Peyer's patch (tissue), 4 donors: ENCODE measurements around the gene GNB2.

Experiments
- POLR2A ChIP-seq, 2 donors: fragments of 450-650 bp; IDR thresholded peaks; one replicate each; pipeline ENCODE4 v1.5.1; 2017; ENCODE audit warnings: antibody characterized with exemption in 2 of 2, mild to moderate bottlenecking in 2 of 2, moderate library complexity in 2 of 2
- TF ChIP-seq, protein P1 (sequence below), 6 experiments: fragments of 450-650 bp in 4 of 6; fragments of 200-600 bp in 2 of 6; sonication (generic) in 1 of 6; IDR thresholded peaks; one replicate each; pipeline ENCODE4 v1.5.1; 2017 to 2019; ENCODE audit warnings: antibody characterized with exemption in 6 of 6, mild to moderate bottlenecking in 3 of 6, moderate library complexity in 1 of 6

DNA sequence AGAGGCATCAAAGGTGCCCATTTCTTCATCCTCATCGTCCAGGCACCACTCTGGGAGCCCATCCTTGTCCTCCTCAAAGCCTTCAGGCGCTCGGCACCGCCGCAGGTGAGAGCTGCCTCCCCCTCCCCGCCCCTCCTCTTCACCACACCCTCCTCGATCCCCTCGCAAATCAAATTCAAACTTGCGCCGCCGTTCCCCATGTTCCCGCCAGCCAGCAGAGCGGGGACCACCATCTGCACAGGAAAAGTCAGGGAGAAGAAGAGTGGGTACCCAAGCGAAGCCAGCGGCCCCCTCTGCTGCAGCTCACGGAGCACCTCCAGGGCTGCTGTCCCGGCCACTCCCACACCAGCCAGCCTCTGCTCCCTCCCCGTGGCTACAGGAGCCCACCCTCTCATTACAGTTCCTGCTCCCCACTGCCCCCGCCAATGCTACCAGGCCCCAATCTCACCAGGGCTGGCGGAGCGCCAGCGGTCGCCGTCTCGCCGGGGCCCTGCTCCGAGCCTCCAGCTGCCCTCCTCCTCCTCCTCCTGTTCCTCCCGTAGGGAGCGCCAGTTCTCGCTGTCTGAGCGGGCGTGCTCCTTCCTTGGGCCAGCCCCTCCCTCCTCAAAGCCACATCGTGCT, 12.8 kb downstream of the GNB2 start:
- TF ChIP-seq, protein P1, sequence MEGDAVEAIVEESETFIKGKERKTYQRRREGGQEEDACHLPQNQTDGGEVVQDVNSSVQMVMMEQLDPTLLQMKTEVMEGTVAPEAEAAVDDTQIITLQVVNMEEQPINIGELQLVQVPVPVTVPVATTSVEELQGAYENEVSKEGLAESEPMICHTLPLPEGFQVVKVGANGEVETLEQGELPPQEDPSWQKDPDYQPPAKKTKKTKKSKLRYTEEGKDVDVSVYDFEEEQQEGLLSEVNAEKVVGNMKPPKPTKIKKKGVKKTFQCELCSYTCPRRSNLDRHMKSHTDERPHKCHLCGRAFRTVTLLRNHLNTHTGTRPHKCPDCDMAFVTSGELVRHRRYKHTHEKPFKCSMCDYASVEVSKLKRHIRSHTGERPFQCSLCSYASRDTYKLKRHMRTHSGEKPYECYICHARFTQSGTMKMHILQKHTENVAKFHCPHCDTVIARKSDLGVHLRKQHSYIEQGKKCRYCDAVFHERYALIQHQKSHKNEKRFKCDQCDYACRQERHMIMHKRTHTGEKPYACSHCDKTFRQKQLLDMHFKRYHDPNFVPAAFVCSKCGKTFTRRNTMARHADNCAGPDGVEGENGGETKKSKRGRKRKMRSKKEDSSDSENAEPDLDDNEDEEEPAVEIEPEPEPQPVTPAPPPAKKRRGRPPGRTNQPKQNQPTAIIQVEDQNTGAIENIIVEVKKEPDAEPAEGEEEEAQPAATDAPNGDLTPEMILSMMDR (IDR thresholded peaks at IDR 0.05): no peak
- TF ChIP-seq POLR2A (IDR thresholded peaks at IDR 0.05): no peak
